Left ventricle myocardium inferior (tissue), 1 donor: ENCODE measurements around the gene SUN5. TPM values are rescaled to one million over a fixed set of nuclear protein-coding genes. Genes with fewer than 3 reads are reported as not detected.
"Not testable (repeated sequence)": the region's sequence is repeated elsewhere in the genome, so short reads cannot be mapped to it uniquely, and the experiment has no call there.

Experiments
- DNase-seq: peaks from one replicate; pipeline ENCODE4 v3.0.0-alpha.2; 2020
- H3K27ac ChIP-seq: fragments of 200-600 bp; replicated peaks from 2 replicates; pipeline ENCODE4 v1.8.0; 2021
- H3K27me3 ChIP-seq: fragments of 200-600 bp; 2 replicates; pipeline ENCODE4 v1.8.0; 2021; ENCODE audit warnings: low read depth
- H3K36me3 ChIP-seq: fragments of 200-600 bp; 2 replicates; pipeline ENCODE4 v1.8.0; 2021
- H3K4me1 ChIP-seq: fragments of 200-600 bp; 2 replicates; pipeline ENCODE4 v1.8.0; 2021
- H3K4me3 ChIP-seq: fragments of 200-600 bp; 2 replicates; pipeline ENCODE4 v1.8.0; 2021; ENCODE audit warnings: mild to moderate bottlenecking, moderate library complexity
- H3K9me3 ChIP-seq: fragments of 200-600 bp; replicated peaks from 2 replicates; pipeline ENCODE4 v1.8.0; 2021
- CTCF ChIP-seq: fragments of 200-600 bp; IDR thresholded peaks from 2 replicates; pipeline ENCODE4 v1.8.0; 2021; ENCODE audit warnings: antibody characterized with exemption, mild to moderate bottlenecking, borderline replicate concordance
- intact Hi-C: fragments of 100-400 bp; cut with micrococcal nuclease; formaldehyde crosslinking; loops from one replicate; pipeline ENCODE4 v1.11.0; 2022
- long read RNA-seq: library from polyadenylated mRNA; unstranded; transcript quantifications from one replicate; pipeline ENCODE4 v2.0.0, GENCODE V29; 2021
- total RNA-seq: library from RNA; stranded (reverse); fragmentation: NEBNext Ultra II Directional; extraction: Animal tissue kit (Norgen Biotek cat#: 25700); gene quantifications from one replicate; pipeline ENCODE4 v1.2.1, GENCODE V29; 2021
- donor health status: DM: no; HTN: yes; CAD: no; lungs with severe emphysema.

The SUN5 gene
- total RNA-seq, result not detected
- long read RNA-seq, result 0 reads

GRCh38 chr20:33004141-33004751 is at the start of gene SUN5:
SUN5 (minus strand) TSS chr20:33004433; CDS start chr20:33004340, 93 bp downstream.
- intact Hi-C loops, result no loop called here
- H3K9me3 ChIP-seq, result peaks cover 11% of the 10 kb centered on the region
- H3K27ac ChIP-seq, result no peak within 1 kb of the TSS
- no peak within 1 kb of the TSS for H3K4me3 ChIP-seq
- TF ChIP-seq CTCF, result no peak
- H3K4me1 ChIP-seq, result no peaks in the 10 kb centered on the region
- H3K36me3 ChIP-seq, result no peaks in the 10 kb centered on the region
- no peak for DNase-seq
- H3K27me3 ChIP-seq, result no peaks in the 10 kb centered on the region

- no peak within 1 kb of the TSS for H3K4me3 ChIP-seq
Measured at GRCh38 chr20:33053291-33054106, 49.3 kb upstream of the SUN5 start, which contains the start of gene BPIFB3. BPIFB3 (plus strand) TSS chr20:33053903; CDS start chr20:33055436, 1,533 bp downstream.

GRCh38 chr20:33051333-33051732 is 47.1 kb upstream of the SUN5 start:
- H3K4me1 ChIP-seq, result no peaks in the 10 kb centered on the region
- intact Hi-C loops, result no loop called here
- H3K36me3 ChIP-seq, result no peaks in the 10 kb centered on the region

More at GRCh38 chr20:33053291-33054106, 49.3 kb upstream of the SUN5 start, which contains the start of gene BPIFB3:
- Histone ChIP-seq H3K4me1 (no peaks in the 10 kb centered on the region), H3K36me3 (no peaks in the 10 kb centered on the region), H3K9me3 (no peaks in the 10 kb centered on the region), H3K27me3 (peaks cover 24% of the 10 kb centered on the region), H3K27ac (no peak within 1 kb of the TSS)
- intact Hi-C loops, result no loop called here
- DNase-seq, result no peak
- TF ChIP-seq CTCF, result no peak

GRCh38 chr20:33046412-33046811 is 42.2 kb upstream of the SUN5 start:
- intact Hi-C loops, result no loop called here
- no peak overlapping the region for H3K4me3 ChIP-seq
- no peak overlapping the region for H3K27ac ChIP-seq
- H3K4me1 ChIP-seq, result no peaks in the 10 kb centered on the region
- no peaks in the 10 kb centered on the region for H3K36me3 ChIP-seq
- peaks cover 31% of the 10 kb centered on the region for H3K9me3 ChIP-seq
- no peaks in the 10 kb centered on the region for H3K27me3 ChIP-seq
- TF ChIP-seq CTCF, result no peak
- no peak for DNase-seq

More at GRCh38 chr20:33051333-33051732, 47.1 kb upstream of the SUN5 start:
- peaks cover 6% of the 10 kb centered on the region for H3K9me3 ChIP-seq
- no peak overlapping the region for H3K4me3 ChIP-seq
- no peak for DNase-seq
- TF ChIP-seq CTCF, result no peak
- peaks cover 24% of the 10 kb centered on the region for H3K27me3 ChIP-seq
- no peak overlapping the region for H3K27ac ChIP-seq

- intact Hi-C loops, H3K4me1 ChIP-seq, DNase-seq, H3K27me3 ChIP-seq, H3K27ac ChIP-seq, H3K36me3 ChIP-seq, H3K4me3 ChIP-seq: not testable (repeated sequence)
- H3K9me3 ChIP-seq, result peaks cover 31% of the 10 kb centered on the region
Measured at GRCh38 chr20:33045129-33045721, 41.0 kb upstream of the SUN5 start.
